Nucleus accumbens (tissue), 56 donors: ENCODE measurements around the gene OXT.
A peak's percentile ranks its signal among the peaks of the same experiment; 100 is the strongest.

Experiments used
- DNase-seq, 56 donors: peaks; one replicate each; lab custom pipeline; 2025; lab: John Stamatoyannopoulos, UW

Gene OXT

DNA sequence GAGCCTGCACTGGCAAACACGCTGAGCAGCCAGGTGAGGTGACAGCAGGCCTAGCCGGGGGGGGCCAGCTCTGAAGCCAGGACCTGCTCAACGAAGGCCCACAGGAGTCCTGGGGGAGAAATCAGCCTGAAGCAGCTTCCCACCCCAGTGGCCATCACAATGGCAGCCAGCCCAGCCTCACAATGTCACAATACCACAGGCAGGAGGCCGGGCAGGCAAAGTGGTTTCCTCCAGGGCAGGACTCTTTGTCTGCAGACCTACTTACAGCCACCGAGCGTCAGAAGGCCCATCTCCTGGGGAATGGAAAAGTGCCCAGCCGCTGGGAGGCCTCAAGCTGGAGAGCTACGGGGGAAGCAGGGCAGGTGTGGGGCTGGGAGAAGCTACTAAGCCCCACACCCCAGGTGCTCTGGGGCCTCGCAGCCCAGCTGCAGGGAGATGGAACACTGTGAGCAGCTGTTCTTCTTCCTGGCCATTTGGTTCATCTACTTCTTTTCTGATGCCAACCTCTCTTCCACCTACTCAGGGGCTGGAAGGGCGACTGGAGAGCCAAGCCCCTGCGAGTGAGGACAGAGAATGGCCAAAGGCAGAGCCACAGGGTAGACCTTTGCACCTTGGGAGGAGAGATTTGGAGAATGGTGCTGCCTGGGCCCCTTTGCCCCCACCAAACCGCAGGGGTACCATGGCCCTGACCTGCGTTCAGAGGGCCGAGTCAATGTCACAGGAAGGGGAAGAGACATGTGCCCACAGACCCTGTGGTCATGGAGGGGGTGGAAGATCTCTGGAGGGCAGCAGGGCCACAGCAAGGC is 35.4 kb downstream of the OXT start:
- peak in 7 of 56 donors; percentile 4 to 16 (median 12) for DNase-seq

- DNase-seq, result no peak
Measured at GRCh38 chr20:3107464-3108025, 36.1 kb downstream of the OXT start.

GRCh38 chr20:3109350-3110302 is 38.2 kb downstream of the OXT start:
- DNase-seq, result peak in 24 of 56 donors; percentile 4 to 79 (median 39)

GRCh38 chr20:3111507-3111906 is 40.1 kb downstream of the OXT start:
- no peak for DNase-seq

DNA sequence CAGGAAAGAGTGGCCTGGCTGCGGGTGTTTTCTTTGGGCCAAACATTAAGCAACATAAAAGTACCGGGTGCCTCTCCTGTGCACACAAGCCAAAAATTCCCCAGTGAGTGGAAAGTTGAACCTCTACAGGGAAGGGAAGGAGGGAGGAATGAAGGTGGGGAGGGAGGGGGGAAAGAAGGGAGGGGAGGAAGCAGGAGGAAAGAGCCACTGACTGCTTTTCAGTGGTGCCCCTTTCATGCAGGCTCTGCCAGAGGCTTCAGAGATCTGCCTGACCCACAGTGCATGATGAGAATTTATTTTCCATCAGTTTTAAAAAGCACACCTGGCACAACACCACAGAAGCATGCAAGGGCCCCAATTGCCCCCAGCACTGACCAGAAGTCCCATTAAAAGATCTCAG is 40.6 kb downstream of the OXT start:
- DNase-seq, result no peak

DNA sequence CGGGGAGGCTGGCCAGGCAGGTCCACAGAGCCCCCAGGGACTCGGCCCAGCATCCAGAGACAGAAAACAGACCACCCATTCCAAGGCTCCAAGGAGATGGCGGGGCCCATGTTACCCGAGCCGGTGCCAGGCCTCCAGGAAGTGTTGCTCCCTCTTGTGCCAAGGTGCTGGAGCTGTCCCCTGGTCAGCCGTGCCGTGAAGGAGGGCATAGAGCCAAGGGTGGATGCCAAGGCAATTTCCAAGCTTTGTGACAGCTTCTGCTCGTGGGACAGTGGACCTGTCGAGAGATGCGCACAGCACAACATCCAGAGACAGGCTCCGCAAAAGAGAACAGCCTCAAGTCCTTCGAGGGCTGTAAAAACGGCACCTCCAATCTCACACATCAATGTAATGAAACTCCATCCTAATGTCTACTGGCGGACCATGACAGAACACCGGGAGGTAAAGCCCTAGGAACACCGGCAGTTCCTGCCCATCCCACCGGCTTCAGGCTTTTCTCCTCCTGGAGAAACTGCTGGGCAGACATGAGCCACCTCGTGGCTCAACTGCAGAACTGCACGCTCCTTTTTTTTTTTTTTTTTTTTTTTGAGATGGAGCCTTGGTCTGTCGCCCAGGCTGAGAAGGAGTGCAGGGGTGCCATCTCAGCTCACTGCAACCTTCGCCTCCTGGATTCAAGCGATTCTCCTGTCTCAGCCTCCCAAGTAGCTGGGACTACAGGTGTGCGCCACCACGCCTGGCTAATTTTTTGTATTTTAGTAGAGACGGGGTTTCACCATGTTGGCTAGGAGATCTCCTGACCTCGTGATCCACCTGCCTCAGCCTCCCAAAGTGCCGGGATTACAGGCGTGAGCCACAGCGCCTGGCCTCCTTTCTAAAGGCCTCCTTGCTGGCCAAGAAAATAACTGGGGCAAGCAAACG is 44.0 kb downstream of the OXT start:
- peak in 23 of 56 donors; percentile 6 to 51 (median 14) for DNase-seq

DNA sequence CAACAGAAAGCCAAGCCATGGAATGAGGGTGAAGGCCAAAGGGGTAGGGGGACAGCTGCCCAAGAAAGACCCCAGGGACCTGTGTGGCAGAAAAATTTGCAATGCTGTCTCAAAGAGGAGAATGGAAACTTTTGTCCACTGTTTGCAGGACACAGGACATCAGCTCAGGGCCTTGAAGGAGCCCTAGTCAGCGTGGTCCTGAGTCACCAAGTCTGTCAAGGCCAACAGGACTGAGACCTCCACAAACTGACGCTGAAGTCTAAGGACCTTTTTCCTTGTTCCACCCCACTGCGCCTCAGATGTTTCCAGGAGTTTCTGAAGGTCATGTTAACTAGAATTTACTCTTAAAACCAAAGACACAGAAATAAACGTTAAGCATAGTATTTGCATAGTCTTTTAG is 44.9 kb downstream of the OXT start:
- DNase-seq, result no peak

- peak in 40 of 56 donors; percentile 5 to 65 (median 30) for DNase-seq
Measured at GRCh38 chr20:3117839-3118379, 46.5 kb downstream of the OXT start.

DNA sequence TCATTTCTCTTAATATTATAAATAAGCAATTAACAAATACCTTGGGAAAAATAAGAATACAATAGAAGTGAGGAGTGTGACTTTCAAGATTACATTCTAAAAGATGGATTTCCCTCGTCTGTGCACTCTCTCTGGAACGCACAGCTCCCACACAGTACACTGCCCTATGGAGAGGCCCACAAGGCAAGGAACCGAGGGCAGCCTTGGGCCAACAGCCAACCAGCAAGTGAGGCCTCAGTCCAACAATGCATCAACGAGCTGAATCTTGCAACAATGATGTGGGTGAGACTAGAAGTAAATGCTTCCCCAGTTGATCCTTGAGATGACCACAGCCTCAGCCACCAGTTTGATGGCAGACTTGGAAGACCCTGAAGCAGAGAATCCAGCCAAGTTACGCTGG is 47.6 kb downstream of the OXT start:
- no peak for DNase-seq

GRCh38 chr20:3121271-3121911 is 50.0 kb downstream of the OXT start:
- no peak for DNase-seq
